Measurements from ENCODE around the gene TMEM107.

The TMEM107 gene

DNA sequence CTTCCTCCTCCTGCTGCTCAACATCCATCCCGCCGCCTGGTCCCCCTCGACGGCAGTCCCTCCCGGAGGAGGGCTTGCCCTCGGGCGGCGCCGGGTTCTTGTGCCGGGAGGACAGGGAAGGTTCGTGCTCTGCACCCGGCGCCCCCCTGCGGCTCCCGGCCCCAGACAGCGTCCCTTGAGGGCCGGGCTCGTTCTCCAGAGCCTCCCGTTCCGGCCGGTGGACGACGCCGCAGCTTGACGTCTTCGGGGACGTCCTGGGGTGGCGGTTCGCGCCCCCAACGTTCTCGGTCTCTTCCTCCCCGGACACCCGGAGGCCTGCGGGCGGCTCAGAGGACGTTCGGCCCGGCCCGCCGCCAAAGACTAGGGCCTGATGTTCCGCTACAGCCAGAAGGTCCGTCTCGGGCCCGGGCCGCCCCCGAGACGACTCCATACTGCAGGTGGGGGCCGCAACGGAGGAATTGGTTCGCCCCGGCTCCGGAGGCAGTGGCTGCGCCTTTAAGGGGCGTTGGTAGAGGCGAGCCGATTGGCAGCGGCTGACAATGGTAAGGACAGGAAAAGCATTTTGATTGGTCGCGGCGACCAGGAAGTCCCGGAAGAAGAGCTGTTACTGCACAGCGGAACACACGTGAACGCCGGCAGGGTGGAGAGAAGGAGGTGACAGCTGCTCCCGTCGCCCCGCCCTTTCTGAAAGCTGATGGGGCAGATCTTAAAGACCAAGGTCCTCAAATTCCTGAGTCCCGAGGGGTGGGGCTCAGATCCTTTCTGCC, 13.7 kb upstream of the TMEM107 start, which contains the start of gene BORCS6 (continued):
- TF ChIP-seq, protein P1, sequence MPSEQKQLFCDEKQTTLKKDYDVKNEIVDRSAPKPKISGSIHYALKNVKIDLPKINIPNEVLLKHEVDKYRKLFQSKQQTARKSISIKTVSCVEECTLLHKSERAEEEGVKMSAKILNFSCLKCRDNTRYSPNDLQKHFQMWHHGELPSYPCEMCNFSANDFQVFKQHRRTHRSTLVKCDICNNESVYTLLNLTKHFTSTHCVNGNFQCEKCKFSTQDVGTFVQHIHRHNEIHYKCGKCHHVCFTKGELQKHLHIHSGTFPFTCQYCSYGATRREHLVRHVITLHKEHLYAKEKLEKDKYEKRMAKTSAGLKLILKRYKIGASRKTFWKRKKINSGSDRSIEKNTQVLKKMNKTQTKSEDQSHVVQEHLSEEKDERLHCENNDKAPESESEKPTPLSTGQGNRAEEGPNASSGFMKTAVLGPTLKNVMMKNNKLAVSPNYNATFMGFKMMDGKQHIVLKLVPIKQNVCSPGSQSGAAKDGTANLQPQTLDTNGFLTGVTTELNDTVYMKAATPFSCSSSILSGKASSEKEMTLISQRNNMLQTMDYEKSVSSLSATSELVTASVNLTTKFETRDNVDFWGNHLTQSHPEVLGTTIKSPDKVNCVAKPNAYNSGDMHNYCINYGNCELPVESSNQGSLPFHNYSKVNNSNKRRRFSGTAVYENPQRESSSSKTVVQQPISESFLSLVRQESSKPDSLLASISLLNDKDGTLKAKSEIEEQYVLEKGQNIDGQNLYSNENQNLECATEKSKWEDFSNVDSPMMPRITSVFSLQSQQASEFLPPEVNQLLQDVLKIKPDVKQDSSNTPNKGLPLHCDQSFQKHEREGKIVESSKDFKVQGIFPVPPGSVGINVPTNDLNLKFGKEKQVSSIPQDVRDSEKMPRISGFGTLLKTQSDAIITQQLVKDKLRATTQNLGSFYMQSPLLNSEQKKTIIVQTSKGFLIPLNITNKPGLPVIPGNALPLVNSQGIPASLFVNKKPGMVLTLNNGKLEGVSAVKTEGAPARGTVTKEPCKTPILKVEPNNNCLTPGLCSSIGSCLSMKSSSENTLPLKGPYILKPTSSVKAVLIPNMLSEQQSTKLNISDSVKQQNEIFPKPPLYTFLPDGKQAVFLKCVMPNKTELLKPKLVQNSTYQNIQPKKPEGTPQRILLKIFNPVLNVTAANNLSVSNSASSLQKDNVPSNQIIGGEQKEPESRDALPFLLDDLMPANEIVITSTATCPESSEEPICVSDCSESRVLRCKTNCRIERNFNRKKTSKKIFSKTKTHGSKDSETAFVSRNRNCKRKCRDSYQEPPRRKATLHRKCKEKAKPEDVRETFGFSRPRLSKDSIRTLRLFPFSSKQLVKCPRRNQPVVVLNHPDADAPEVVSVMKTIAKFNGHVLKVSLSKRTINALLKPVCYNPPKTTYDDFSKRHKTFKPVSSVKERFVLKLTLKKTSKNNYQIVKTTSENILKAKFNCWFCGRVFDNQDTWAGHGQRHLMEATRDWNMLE (tag by site-specific recombination; conservative IDR thresholded peaks at IDR 0.05; ENCODE audit: low read depth) = peak; percentile 37; the same call in 1 of the 2 replicates
- TF ChIP-seq, protein P2, sequence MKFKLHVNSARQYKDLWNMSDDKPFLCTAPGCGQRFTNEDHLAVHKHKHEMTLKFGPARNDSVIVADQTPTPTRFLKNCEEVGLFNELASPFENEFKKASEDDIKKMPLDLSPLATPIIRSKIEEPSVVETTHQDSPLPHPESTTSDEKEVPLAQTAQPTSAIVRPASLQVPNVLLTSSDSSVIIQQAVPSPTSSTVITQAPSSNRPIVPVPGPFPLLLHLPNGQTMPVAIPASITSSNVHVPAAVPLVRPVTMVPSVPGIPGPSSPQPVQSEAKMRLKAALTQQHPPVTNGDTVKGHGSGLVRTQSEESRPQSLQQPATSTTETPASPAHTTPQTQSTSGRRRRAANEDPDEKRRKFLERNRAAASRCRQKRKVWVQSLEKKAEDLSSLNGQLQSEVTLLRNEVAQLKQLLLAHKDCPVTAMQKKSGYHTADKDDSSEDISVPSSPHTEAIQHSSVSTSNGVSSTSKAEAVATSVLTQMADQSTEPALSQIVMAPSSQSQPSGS (tag by site-specific recombination; IDR thresholded peaks at IDR 0.05; ENCODE audit: low read depth) = no peak
- no peak for TF ChIP-seq EGR2 (tag by site-specific recombination; IDR thresholded peaks at IDR 0.05; ENCODE audit: low read depth)
- no peak for TF ChIP-seq ZNF311 (tag by site-specific recombination; IDR thresholded peaks at IDR 0.05; ENCODE audit: borderline replicate concordance)
- TF ChIP-seq SALL2 (tag by site-specific recombination; IDR thresholded peaks at IDR 0.05; ENCODE audit: borderline replicate concordance) = no peak
- TF ChIP-seq ZNF677 (tag by site-specific recombination; IDR thresholded peaks at IDR 0.05) = no peak
- TF ChIP-seq ZNF394 (tag by site-specific recombination; IDR thresholded peaks at IDR 0.05; ENCODE audit: borderline replicate concordance) = peak; percentile 51; the same call in 1 of the 2 replicates
- TF ChIP-seq ZNF707 (tag by site-specific recombination; IDR thresholded peaks at IDR 0.05) = no peak
- TF ChIP-seq ZNF792 (tag by site-specific recombination; IDR thresholded peaks at IDR 0.05) = 0 out of 2 replicates have a peak, but pooled peaks have one; percentile 10
- TF ChIP-seq YY2 (tag by site-specific recombination; IDR thresholded peaks at IDR 0.05) = no peak

DNA sequence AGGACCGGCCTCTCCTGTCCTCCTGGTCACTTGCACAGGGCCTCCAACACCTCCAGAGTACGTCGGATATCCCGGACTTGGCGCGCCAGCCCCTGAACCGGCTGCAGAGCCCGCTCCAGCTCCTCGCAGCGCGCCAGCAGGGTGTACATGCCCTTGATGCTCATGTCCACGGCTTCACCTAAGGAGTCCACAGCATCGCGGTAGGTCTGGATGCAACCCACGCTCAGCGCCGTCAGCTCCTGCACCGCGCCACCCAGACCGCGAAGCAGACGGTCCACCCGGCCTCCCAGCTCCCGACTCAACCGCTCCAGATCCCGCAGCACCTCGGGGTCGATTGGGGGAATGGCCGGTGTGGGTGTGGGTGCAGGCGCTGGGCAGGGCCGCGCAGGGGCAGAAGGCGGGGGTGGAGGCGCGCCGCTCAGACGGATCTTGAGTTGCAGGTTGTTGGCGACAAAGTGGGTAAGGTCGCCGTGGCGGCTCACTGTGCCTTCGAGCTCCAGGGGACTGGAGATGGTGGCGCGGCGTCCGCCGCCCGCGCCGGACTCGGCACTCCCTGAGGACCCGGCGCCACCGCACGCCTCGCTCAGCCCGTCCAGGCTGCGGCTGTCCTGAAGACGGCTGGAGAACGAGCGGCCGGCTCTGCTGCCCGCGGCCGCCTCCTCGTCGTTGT, 13.0 kb upstream of the TMEM107 start:
- ChIA-PET CTCF (interaction anchor here (0.6 to 1.9 kb wide), 5 partner anchors 20 to 104 kb away, joined by 4 to 6 read pairs (median 4); partner anchors contain the start of gene AURKB), POLR2A (interaction anchor here (1.3 to 13.9 kb wide), 7 partner anchors 16 to 67 kb away, joined by 4 to 394 read pairs (median 10); partner anchors contain the start of genes AURKB and CTC1)
- peak overlapping the region; percentile 75; the same call in 1 of the 2 replicates for H3K27ac ChIP-seq (ENCODE audit: extremely low read depth, low read depth, low read length)
- H3K4me3 ChIP-seq (ENCODE audit: low read depth, low read length) = peak overlapping the region; percentile 75
- H3K4me1 ChIP-seq (ENCODE audit: control insufficient read depth, insufficient read depth, low read length) = peaks cover 13% of the 10 kb centered on the region
- no peaks in the 10 kb centered on the region for H3K9me3 ChIP-seq (ENCODE audit: control insufficient read depth, insufficient read depth, low read depth, low read length)
- no peaks in the 10 kb centered on the region for H3K36me3 ChIP-seq (ENCODE audit: control insufficient read depth in 2 of 2, insufficient read depth in 1 of 2, low read length in 2 of 2)
- TF ChIP-seq ZNF121 (tag by site-specific recombination; IDR thresholded peaks at IDR 0.05) = 0 out of 2 replicates have a peak, but pooled peaks have one; percentile 18
- no peak for TF ChIP-seq ZNF639 (tag by site-specific recombination; IDR thresholded peaks at IDR 0.05)
- TF ChIP-seq KLF8 (tag by site-specific recombination; IDR thresholded peaks at IDR 0.05) = no peak
- no peak for TF ChIP-seq ZNF626 (tag by site-specific recombination; IDR thresholded peaks at IDR 0.05)
- peak; percentile 26; the same call in 1 of the 2 replicates for TF ChIP-seq KLF9 (tag by site-specific recombination; IDR thresholded peaks at IDR 0.05; ENCODE audit: low read depth)
- TF ChIP-seq ZNF174 (tag by site-specific recombination; IDR thresholded peaks at IDR 0.05) = no peak
- no peak for TF ChIP-seq MYNN (tag by site-specific recombination; IDR thresholded peaks at IDR 0.05; ENCODE audit: borderline replicate concordance)
- TF ChIP-seq ZNF426 (tag by site-specific recombination; IDR thresholded peaks at IDR 0.05) = no peak
- no peak for TF ChIP-seq ZNF548 (tag by site-specific recombination; IDR thresholded peaks at IDR 0.05)
- peak; percentile 42; the same call in 1 of the 2 replicates for TF ChIP-seq ZBTB17 (tag by site-specific recombination; IDR thresholded peaks at IDR 0.05)
- TF ChIP-seq ZNF311 (tag by site-specific recombination; IDR thresholded peaks at IDR 0.05; ENCODE audit: borderline replicate concordance) = no peak
- TF ChIP-seq ZFP41 (tag by site-specific recombination; IDR thresholded peaks at IDR 0.05; ENCODE audit: borderline replicate concordance) = no peak
- no peak for TF ChIP-seq KLF1 (tag by site-specific recombination; IDR thresholded peaks at IDR 0.05)
- no peak for TF ChIP-seq ZNF549 (tag by site-specific recombination; IDR thresholded peaks at IDR 0.05)
- TF ChIP-seq ZNF785 (tag by site-specific recombination; IDR thresholded peaks at IDR 0.05) = no peak
- TF ChIP-seq, protein P3, sequence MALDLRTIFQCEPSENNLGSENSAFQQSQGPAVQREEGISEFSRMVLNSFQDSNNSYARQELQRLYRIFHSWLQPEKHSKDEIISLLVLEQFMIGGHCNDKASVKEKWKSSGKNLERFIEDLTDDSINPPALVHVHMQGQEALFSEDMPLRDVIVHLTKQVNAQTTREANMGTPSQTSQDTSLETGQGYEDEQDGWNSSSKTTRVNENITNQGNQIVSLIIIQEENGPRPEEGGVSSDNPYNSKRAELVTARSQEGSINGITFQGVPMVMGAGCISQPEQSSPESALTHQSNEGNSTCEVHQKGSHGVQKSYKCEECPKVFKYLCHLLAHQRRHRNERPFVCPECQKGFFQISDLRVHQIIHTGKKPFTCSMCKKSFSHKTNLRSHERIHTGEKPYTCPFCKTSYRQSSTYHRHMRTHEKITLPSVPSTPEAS (tag by site-specific recombination; IDR thresholded peaks at IDR 0.05) = no peak
- no peak for TF ChIP-seq ZNF19 (tag by site-specific recombination; IDR thresholded peaks at IDR 0.05; ENCODE audit: low read depth)
